K562 (cell line): ENCODE data around the gene ASXL2. TPM values are rescaled to one million over a fixed set of nuclear protein-coding genes. Genes with fewer than 3 reads are reported as not detected.
A peak's percentile ranks its signal among the peaks of the same experiment; 100 is the strongest.

Experiments
- CBX2 ChIP-seq: fragments of 200-600 bp; sonication (generic); IDR thresholded peaks from one replicate; pipeline ENCODE4 v1.6.1; 2012; ENCODE audit warnings: mild to moderate bottlenecking, low read length, inconsistent platforms; ENCODE audit not compliant: insufficient read depth, poor library complexity, severe bottlenecking
- CBX8 ChIP-seq: fragments of 200-600 bp; sonication (generic); IDR thresholded peaks from 2 replicates; pipeline ENCODE4 v1.6.1; 2012; ENCODE audit warnings: borderline replicate concordance, mixed run types, low read depth, mild to moderate bottlenecking, moderate library complexity, mixed read lengths, low read length, control low read depth, inconsistent platforms; ENCODE audit not compliant: poor library complexity, severe bottlenecking; ENCODE audit errors: extremely low read depth
- ESRRB ChIP-seq: fragments of 250-450 bp; sonication (Bioruptor Pico); IDR thresholded peaks from 2 replicates; pipeline ENCODE4 v1.5.0; 2020; ENCODE audit warnings: mild to moderate bottlenecking, moderate library complexity, borderline replicate concordance
- ETS2 ChIP-seq: IDR thresholded peaks from 2 replicates; pipeline ENCODE4 v1.6.1; 2016; ENCODE audit warnings: borderline replicate concordance, missing genetic modification characterization, mild to moderate bottlenecking, moderate library complexity, missing compliant biosample characterization; ENCODE audit not compliant: poor library complexity, severe bottlenecking
- HMG20A ChIP-seq: fragments of 450-650 bp; formaldehyde crosslinking; conservative IDR thresholded peaks from 2 replicates; pipeline ENCODE4 v1.4.0; 2020; ENCODE audit warnings: mild to moderate bottlenecking, mixed read lengths
- NBN ChIP-seq: fragments of 450-650 bp; IDR thresholded peaks from 2 replicates; pipeline ENCODE4 v1.6.1; 2016; ENCODE audit warnings: low read depth, mild to moderate bottlenecking
- NEUROD1 ChIP-seq: fragments of 150-350 bp; IDR thresholded peaks from 2 replicates; pipeline ENCODE4 v1.6.1; 2014; ENCODE audit warnings: borderline replicate concordance, low read length, low read depth; ENCODE audit not compliant: partially characterized antibody
- SAP30 ChIP-seq: fragments of 200-600 bp; sonication (generic); IDR thresholded peaks from 2 replicates; pipeline ENCODE4 v1.6.1; 2012; ENCODE audit warnings: borderline replicate concordance, low read depth, mild to moderate bottlenecking, moderate library complexity, low read length, control low read depth, inconsistent platforms; ENCODE audit not compliant: insufficient read depth, poor library complexity, severe bottlenecking
- SFPQ ChIP-seq: fragments of 200-400 bp; formaldehyde crosslinking; IDR thresholded peaks from 2 replicates; pipeline ENCODE4 v1.6.1; 2017; ENCODE audit warnings: mild to moderate bottlenecking, low read depth, low read length, moderate library complexity
- SMAD4 ChIP-seq: fragments of 250-450 bp; sonication (Bioruptor Pico); conservative IDR thresholded peaks from 2 replicates; pipeline ENCODE4 v1.8.0; 2021; ENCODE audit warnings: inconsistent platforms, mild to moderate bottlenecking, moderate library complexity
- SMARCB1 ChIP-seq: IDR thresholded peaks from 2 replicates; pipeline ENCODE4 v1.6.1; 2011; ENCODE audit warnings: improper control_type of control experiment, low read depth; ENCODE audit not compliant: insufficient read length
- TCF7 ChIP-seq: sonication (generic); IDR thresholded peaks from 2 replicates; pipeline ENCODE4 v1.6.1; 2016; ENCODE audit warnings: antibody characterized with exemption, borderline replicate concordance
- ZFP30 ChIP-seq: fragments of 250-450 bp; sonication (Bioruptor Pico); IDR thresholded peaks from 2 replicates; pipeline ENCODE4 v1.8.0; 2022; ENCODE audit warnings: moderate library complexity, mild to moderate bottlenecking, inconsistent platforms, borderline replicate concordance
- ZNF274 ChIP-seq: IDR thresholded peaks from 2 replicates; pipeline ENCODE4 v1.6.1; 2011; ENCODE audit warnings: low read depth, mild to moderate bottlenecking, low read length, moderate library complexity, borderline replicate concordance
- ZNF384 ChIP-seq: IDR thresholded peaks from 2 replicates; pipeline ENCODE4 v1.6.1; 2012; ENCODE audit warnings: low read depth, low read length, improper control_type of control experiment
- polyA plus RNA-seq, 8 experiments: library from polyadenylated mRNA; depleted of rRNA in 4 of 8; stranded (reverse) in 5 of 8; unstranded in 3 of 8; fragments of >200 nt; fragmentation: Nextera tagmentation in 2 of 8; fragmentation: Illumina TruSeq in 1 of 8; extraction: Ambion mirVana in 2 of 8; extraction: Trizol in 1 of 8; gene quantifications; 2 replicates each; pipeline versions ENCODE4 v1.2.1 to v1.2.3, GENCODE V29; 2011 to 2014; ENCODE audit warnings: inconsistent platforms in 1 of 8, missing spikeins in 1 of 8
- total RNA-seq, 7 experiments: library from RNA; depleted of rRNA in 6 of 7; stranded (reverse); fragments of >200 nt in 6 of 7; fragmentation: Illumina TruSeq in 2 of 7; extraction: Trizol in 2 of 7; gene quantifications; 2 replicates each; pipeline versions ENCODE4 v1.2.1 to v1.2.3, GENCODE V29; 2011 to 2021; ENCODE audit warnings: low replicate concordance in 1 of 7
- TF ChIP-seq, protein P1 (sequence below): fragments of 250-450 bp; sonication (Bioruptor Pico); IDR thresholded peaks from 2 replicates; pipeline ENCODE4 v1.4.0; 2020; ENCODE audit warnings: mild to moderate bottlenecking, moderate library complexity

The ASXL2 gene
- total and polyA plus RNA-seq, 9 of the 15 experiments (the other 6 are each of a cell fraction or from before 2014, with no cell fraction given): 2.2 to 25.9 (median 9.0) TPM

DNA sequence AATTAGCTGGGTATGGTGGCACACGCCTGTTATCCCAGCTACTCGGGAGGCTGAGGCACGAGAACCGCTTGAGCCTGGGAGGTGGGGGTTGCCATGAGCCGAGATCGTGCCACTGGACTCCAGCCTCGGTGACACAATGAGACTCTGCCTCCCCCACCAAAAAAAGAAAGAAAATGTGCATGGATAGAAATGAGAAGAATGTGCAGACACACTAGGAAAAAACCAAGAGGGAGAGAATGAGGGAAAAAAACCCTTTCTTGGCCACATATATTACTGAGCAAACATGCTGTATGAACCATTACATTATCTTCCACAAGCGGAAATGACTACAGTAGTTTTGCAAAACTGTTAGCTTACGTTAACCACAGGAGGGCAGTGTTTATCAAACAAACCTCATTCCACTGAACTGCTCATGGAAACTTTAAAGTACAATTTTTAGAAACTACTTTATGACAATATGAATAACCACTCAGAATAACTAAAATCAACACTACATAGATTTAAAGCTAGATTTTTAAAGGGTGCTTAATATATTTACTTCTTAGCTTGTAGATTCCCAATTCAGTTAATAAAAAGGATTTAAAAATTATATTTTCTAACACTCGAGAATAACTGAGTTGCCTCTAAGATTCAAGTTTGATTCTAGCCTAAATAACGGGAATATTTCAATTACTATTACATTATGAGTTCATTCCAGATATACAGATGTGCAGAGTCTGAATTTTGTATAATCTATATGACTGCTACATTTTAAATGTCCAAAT, 26.4 kb downstream of the ASXL2 start (continued):
- TF ChIP-seq, protein P1, sequence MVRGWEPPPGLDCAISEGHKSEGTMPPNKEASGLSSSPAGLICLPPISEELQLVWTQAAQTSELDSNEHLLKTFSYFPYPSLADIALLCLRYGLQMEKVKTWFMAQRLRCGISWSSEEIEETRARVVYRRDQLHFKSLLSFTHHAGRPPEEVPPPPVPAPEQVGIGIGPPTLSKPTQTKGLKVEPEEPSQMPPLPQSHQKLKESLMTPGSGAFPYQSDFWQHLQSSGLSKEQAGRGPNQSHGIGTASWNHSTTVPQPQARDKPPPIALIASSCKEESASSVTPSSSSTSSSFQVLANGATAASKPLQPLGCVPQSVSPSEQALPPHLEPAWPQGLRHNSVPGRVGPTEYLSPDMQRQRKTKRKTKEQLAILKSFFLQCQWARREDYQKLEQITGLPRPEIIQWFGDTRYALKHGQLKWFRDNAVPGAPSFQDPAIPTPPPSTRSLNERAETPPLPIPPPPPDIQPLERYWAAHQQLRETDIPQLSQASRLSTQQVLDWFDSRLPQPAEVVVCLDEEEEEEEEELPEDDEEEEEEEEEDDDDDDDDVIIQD (CRISPR knock-in tag): no peak
- TF ChIP-seq SMAD4 (CRISPR knock-in tag): peak; percentile 60; the same call in 1 of the 2 replicates
- TF ChIP-seq CBX2: no peak
- TF ChIP-seq NBN: peak; percentile 84
- no peak for TF ChIP-seq SFPQ
- TF ChIP-seq ETS2 (tag): no peak
- no peak for TF ChIP-seq ZFP30 (CRISPR knock-in tag)
- no peak for TF ChIP-seq ESRRB (CRISPR knock-in tag)
- TF ChIP-seq CBX8: no peak
- peak; percentile 41; the same call in 1 of the 2 replicates for TF ChIP-seq ZNF384
- TF ChIP-seq HMG20A (CRISPR knock-in tag): no peak
- TF ChIP-seq TCF7: no peak
- TF ChIP-seq NEUROD1: no peak
- TF ChIP-seq SMARCB1: no peak
- TF ChIP-seq SAP30: no peak
- no peak for TF ChIP-seq ZNF274
